ENCODE data around the gene IL18. TPM values are rescaled to one million over a fixed set of nuclear protein-coding genes. Genes with fewer than 3 reads are reported as not detected.

IL18 gene
- total and polyA plus RNA-seq, 2 experiments from 2014 or later: 0.28 to 1.7 TPM

- TF ChIP-seq ZNF114 (CRISPR knock-in tag; IDR thresholded peaks at IDR 0.05) (no peak), POLR2AphosphoS5 (IDR thresholded peaks at IDR 0.05; ENCODE audit: low read depth) (no peak), JUNB (IDR thresholded peaks at IDR 0.05; ENCODE audit: unreplicated experiment) (no peak), NANOG (IDR thresholded peaks at IDR 0.05; ENCODE audit: borderline replicate concordance) (no peak), EZH2phosphoT487 (IDR thresholded peaks at IDR 0.05; ENCODE audit: unreplicated experiment) (no peak), ZNF331 (CRISPR knock-in tag; IDR thresholded peaks at IDR 0.05; ENCODE audit: low read depth) (no peak), STAT1 (IDR thresholded peaks at IDR 0.05; ENCODE audit: unreplicated experiment) (no peak), ZNF462 (CRISPR knock-in tag; IDR thresholded peaks at IDR 0.05) (no peak)
Measured at GRCh38 chr11:112123129-112123528, 40.8 kb downstream of the IL18 start (continued).

- Mint-ChIP-seq H3K9me3 (peaks cover 3% of the 10 kb centered on the region; the same call in 1 of the 3 replicates), H3K4me3 (no peak overlapping the region), H3K36me3 (ENCODE audit: low read depth) (no peaks in the 10 kb centered on the region), H3K27me3 (ENCODE audit: insufficient read depth, low read depth, poor library complexity) (peaks cover 2% of the 10 kb centered on the region), H3K4me1 (no peaks in the 10 kb centered on the region), H3K27ac (no peak overlapping the region)
- DNase-seq (ENCODE audit: low spot score) (no peak), ATAC-seq (no peak)
- no peaks in the 10 kb centered on the region for H3F3A ChIP-seq (replicated peaks; ENCODE audit: low read depth)
- no peaks in the 10 kb centered on the region for H3K4me1 ChIP-seq (ENCODE audit: insufficient read depth)
- H3K4me3 ChIP-seq: no peak overlapping the region
- H3K4me2 ChIP-seq: no peak overlapping the region
- no peak overlapping the region for H3K27ac ChIP-seq (ENCODE audit: low read depth)
- H3K79me2 ChIP-seq (replicated peaks; ENCODE audit: insufficient read depth): no peaks in the 10 kb centered on the region
- H3K36me3 ChIP-seq (ENCODE audit: insufficient read depth): no peaks in the 10 kb centered on the region
- no peak overlapping the region for H2AFZ ChIP-seq
- no peaks in the 10 kb centered on the region for H4K20me1 ChIP-seq (replicated peaks; ENCODE audit: insufficient read depth)
- no peaks in the 10 kb centered on the region for H3K9me2 ChIP-seq (ENCODE audit: insufficient read depth)
- no peaks in the 10 kb centered on the region for H3K27me3 ChIP-seq (ENCODE audit: insufficient read depth)
- TF ChIP-seq CTCF (conservative IDR thresholded peaks at IDR 0.05; ENCODE audit: low read depth in 2 of 2): no peak
Measured at GRCh38 chr11:112121981-112122615, 41.8 kb downstream of the IL18 start.

Data from GM23338 (cell line).